GM18519 (cell line): ENCODE data around the gene CFAP54.
"Not testable (repeated sequence)": the region's sequence is repeated elsewhere in the genome, so short reads cannot be mapped to it uniquely, and the experiment has no call there.

ENCODE experiments used
- ATAC-seq: cut with Tn5 transposase; IDR thresholded peaks from one replicate; pipeline ENCODE4 v1.9.1; 2021; ENCODE audit warnings: mild to moderate bottlenecking, moderate library complexity; ENCODE audit not compliant: unreplicated experiment, low FRiP score

The CFAP54 gene

DNA sequence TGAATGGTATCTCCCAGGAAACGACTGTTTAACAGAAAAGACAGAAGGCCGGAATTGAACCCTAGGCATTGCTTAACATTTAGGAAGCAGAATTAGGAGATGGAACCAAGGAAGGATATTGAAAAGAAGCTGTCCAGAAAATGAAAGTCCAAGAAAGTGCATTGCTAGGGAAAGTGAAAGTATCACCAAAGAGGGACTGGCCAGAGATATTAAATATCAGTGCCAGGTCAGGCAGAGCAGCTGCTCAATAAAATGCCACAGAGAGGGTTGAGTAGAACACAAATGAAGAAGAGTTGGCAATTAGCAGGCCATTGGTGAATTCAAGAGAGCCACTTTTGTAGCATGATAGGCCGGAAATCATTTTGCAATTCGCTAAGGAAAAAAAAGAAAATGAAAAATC, 101.6 kb downstream of the CFAP54 start:
- ATAC-seq = no peak

DNA sequence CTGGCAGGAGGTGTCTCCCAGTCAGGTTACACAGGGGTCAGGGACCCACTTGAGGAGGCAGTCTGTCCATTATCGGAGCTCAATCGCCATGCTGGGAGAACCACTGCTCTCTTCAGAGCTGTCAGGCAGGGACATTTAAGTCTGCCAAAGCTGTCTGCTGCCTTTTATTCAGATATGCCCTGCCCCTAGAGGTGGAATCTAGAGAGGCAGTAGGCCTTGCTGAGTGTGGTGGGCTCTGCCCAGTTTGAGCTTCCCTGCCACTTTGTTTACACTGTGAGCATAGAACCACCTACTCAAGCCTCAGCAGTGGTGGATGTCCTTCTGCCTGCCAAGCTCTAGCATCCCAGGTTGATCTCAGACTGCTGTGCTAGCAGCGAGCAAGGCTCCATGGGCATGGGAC, 115.0 kb downstream of the CFAP54 start:
- ATAC-seq = not testable (repeated sequence)

DNA sequence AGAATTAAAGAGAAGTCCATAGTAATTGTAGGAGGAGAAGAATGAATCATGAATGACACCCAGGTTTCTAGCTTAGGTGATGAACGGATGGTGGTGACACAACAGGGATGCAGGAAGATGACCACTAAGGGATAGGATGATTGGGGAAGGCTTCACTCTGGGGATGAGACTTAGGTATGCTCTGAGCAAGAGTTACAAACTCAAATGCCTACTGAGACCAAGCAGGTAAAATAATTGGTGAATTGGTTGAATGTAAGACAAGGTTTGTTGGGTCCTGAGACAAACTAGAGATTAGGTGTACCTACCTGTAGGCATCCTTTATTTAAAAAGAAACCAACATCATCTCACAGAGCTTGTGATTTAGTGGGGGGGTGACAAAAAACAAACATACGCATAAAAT, 116.3 kb downstream of the CFAP54 start:
- no peak for ATAC-seq

DNA sequence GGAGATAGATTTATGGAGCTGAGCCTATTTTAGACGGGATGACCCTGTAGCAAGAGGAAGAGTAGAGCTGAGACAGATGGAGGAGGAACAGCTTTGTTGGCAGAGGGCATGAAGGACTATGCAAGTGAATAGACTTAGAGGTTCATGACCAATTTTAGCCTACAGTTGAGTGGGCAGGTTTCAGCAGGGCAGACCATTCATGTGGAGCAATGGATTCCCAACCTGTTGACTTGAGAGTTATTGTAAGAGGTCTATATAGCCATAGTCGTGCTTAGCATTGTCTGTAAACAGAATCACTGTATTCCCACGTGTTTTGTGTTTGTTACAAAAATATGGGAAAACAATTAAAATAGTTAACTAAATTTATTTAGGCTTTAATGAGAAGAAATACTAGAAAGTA, 116.8 kb downstream of the CFAP54 start:
- no peak for ATAC-seq

DNA sequence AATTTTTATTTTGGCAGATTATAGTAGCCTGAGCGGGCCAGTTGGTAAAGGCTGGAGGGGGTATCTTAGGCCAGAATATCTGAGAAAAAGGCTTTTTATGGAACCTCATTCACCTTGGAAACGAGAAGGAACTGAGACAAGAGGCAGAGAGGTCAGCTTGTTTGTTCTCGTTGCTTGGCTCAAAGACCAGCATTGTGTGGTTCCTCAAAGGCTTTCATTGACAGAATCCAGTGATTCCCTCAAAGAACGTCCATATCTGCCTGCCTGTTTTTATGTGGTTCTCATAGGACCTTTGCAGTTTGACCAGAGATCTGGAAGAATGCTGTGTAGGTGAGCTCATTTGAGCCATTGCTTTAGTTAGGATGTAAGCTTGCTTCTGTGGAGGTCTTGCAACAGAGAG, 117.3 kb downstream of the CFAP54 start:
- ATAC-seq = no peak

DNA sequence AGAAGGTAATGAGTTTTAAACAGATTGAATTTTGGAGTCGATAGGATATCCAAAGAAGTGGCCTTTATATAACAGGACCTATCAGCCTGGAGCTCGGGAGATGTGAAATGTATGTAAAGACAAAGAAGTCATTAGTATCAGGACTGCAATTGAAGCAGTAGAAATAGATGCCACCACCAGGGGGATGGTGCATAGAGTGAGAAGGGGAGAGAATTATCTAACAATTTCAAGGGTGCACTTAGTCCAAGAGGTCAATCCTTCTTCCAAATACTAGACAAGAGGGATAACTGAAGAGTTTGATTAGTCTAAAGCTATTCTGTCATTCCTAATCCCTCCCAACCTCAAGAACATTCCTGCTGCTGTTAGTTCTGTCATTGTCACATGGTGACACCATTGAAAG, 127.8 kb downstream of the CFAP54 start:
- no peak for ATAC-seq

DNA sequence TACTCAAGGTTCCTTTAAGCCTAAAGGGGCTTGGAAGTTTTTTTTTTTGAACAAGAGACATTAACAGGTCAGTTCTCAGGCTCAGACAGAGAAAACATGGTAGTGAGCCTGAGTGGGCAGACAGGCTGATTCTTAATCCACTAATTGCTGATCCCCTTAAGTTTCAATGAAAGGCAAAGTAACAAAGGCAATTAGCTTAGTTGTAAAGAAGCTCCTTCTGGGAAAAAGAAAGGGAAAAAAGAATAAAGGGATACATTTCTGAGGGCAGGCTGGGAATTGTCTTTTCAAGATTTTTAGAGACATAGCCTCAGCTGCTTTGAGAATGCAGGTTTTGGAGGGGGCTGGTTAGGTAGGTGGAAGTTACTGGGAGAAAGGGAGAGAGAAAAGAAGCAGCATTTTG, 133.8 kb downstream of the CFAP54 start:
- no peak for ATAC-seq

DNA sequence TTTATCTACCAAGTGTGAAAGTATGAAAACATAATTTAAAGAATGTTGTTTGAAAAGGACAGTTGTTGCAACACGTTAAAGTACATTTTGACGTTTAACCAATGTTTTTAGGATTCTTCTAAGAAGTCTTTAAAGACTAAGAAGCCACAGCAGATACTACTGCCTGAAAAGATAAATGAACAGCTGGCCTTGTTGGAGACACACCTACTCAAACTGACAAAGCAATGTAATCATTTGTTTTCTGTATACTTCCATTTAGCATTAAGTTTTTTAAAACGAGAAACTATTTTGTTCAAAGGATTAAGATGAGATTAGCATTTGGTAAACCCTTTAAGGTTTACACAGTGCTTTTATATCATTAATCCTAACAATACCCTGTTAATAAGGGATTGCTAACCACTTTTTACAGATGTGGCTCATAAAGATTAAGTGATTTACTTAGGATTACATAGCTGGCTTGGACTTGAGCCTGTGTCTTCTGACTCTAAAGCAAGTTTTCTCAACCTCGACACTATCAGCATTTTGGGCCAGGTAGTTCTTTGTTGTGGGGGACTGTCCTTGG, 134.4 kb downstream of the CFAP54 start:
- ATAC-seq = no peak

DNA sequence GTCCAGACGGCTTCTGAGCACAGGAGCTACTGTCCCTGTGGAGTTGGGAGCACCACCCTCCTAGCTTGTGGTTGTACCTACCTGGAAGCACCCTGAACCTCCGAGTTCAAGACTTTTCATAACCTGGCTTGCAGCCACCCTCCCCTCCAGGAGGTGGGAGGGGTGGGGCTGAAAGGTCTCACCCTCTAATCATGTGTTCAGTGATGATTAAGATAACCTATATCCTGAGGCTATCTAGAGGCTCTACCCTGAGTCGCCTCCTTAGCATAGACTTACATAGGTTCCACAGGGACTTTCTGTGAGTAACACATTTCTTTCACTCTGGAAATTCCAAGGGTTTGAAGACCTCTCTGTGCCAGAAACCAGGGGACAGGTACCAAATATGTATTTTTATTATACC, 146.5 kb downstream of the CFAP54 start:
- no peak for ATAC-seq

DNA sequence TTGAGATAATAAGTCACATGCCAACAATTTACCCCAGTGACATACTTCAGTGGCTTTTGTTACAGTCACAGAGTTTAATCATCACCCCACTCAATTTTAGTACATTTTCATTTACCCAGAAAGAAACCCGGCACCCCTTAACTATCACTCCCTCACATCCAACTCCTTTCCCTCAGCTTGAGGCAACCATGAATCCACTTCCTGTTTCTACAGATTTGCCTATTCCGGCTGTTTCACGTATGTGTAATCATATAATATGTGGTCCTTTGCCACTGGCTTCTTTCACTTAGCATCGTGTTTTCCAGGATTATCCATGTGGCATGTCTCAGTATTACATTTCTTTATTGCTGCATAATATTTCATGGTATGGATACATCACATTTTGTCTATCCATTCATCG, 147.5 kb downstream of the CFAP54 start:
- no peak for ATAC-seq

DNA sequence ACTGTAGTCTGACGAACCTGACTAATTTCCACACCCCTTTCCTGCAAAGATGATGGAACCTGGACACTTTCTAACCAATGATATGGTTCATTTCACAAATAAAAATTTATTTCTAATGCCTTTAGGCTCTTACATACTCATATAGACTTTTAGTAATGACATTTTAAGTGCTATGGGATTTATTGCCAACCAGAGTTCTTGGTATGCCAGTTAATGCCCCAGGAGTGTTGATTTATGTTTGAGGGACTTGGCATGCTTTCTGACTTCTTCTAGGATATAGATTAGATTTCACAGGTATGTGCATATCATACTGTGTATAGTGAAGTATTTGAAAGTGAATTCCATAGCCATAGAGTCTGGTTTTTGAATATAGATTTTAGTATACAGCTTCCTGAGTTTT, 159.5 kb downstream of the CFAP54 start:
- no peak for ATAC-seq

DNA sequence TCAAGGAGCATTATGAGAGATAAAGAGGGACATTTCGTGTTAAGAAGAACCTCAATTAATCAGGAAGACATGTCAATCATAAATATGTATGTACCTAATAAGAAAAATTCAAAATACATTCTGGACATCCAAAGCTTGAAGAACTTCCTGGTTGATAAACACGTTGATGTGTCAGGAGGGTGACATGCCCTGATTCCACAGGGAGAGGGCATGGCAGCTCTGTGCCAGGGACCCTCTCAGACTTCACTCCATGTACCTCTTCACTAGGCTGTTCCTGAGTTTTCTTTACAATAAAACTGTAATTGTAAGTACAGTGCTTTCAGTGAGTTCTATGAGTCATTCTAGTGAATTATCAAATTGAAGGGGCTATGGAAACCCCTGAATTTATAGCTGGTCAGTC, 163.5 kb downstream of the CFAP54 start:
- ATAC-seq = no peak

DNA sequence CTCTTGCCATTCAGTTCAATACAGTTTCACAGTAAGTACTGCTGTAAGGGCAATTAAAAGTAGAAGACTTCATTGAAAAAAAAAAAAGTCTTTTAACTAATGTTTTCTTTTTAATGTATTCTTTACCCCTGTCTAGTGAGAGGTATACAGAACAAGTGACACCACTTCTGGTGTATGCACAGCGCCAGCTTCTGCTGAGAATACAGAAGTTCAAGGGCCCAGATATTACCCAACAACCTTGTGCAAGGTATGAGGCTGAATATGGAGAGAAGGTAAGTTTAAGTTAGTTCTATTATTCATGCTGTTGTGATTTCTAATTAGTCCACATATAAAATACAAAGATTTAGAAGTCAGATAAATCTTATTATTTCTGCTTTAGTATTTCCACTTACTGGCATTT, 168.7 kb downstream of the CFAP54 start:
- no peak for ATAC-seq

DNA sequence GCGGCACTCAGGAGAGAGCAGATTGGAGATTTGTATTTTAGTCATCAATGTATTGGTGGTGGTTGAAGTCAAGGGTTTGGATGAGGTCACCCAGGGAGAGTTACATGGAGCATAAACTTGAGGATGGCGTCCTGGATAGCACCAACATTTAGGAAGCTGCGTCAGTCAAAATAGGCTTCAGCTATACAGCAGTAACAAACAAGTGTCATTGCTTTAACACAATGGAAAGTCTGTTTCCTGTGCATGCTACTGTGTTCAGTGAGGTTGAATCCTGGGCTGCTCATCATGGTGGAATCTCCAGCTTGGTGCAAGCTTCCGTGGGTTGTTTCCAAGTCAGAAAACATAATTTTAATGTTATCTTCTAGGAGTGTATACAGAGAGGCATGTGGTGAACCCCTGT, 180.4 kb downstream of the CFAP54 start:
- ATAC-seq = no peak

DNA sequence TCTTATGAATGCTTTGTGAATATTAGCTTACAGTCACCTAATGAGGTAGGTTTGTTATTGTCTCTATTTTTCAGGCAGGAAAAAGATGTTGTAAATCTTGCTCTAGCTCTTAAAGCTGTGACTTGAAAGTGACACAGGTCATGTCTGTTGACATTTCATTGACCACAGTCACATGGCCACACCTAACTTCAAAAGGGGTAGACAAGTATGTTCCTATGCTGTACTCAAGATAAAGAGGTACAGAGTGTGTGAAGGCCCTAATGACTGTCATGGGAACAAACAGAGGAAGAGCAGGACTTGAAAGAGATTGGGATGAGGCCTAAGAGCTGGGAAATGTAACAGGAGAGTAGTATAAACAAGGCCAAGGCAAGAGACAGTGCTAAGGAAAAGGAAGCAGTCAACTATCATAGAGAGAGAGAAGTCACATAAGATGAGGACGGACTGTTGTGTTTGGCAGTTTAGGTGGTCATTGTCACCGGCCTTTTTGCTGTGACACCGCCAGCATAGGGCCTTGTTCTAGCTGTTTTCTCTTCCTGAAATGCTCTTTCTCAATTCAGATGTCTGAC, 181.0 kb downstream of the CFAP54 start:
- no peak for ATAC-seq

DNA sequence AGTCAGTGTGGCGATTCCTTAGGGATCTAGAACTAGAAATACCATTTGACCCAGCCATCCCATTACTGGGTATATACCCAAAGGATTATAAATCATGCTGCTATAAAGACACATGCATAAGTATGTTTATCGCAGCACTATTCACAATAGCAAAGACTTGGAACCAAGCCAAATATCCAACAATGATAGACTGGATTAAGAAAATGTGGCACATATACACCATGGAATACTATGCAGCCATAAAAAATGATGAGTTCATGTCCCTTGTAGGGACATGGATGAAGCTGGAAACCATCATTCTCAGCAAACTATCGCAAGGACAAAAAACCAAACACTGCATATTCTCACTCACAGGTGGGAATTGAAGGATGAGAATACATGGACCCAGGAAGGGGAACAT, 186.1 kb downstream of the CFAP54 start:
- ATAC-seq = not testable (repeated sequence)

DNA sequence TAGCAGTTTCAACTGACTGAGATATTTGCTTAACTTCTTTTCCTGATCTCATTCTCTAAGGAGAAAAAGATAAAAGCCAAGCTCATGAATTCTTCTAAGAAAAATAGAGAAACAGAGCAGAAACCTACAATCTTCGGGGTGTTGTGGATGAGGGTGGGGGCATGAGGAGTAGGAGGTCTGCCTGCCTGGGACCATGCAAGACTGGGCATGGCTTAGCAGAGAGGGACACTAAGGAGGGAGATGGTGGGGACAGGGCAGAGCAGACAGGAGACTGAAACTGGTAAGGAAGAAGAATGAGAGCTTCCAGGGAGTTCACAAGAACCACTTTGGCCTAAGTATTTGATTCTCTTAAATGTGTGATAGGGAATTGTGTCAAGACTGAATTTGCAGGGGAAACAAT, 188.0 kb downstream of the CFAP54 start:
- no peak for ATAC-seq

DNA sequence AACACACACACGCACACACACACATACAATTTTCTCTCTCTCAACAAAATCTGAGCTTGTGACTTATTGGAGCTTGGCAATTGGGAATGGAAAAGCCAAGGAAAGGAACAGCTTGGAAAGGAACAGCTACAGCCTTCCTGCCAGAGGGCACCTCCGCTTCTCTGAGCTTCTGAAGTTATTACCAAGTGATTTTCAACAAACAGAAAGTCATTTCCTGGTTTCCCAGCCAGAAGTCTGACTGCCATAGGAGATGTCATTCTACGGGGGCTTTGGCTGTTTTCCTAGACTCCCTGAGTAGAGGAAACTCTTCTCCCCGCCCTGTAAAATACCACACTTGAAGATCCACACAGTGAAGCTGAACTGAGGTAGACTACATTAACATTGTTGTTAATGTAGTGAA, 198.3 kb downstream of the CFAP54 start:
- ATAC-seq = no peak

DNA sequence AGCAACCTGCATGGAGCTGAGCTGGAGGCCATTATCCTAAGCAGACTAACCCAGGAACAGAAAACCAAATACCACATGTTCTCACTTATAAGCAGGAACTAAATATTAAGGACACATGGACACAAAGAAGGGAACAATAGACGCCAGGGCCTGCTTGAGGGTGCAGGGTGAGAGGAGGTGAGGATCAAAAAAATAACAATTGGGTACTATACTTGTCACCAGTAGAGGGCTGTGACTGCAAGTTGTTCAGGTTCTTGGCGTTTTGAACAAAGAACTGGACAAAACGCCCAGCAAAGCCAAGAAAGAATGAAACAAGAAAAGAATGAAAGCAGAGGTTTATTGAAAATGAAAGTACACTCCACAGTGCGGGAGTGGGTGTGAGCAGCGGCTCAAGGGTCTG, 209.1 kb downstream of the CFAP54 start:
- ATAC-seq = no peak

DNA sequence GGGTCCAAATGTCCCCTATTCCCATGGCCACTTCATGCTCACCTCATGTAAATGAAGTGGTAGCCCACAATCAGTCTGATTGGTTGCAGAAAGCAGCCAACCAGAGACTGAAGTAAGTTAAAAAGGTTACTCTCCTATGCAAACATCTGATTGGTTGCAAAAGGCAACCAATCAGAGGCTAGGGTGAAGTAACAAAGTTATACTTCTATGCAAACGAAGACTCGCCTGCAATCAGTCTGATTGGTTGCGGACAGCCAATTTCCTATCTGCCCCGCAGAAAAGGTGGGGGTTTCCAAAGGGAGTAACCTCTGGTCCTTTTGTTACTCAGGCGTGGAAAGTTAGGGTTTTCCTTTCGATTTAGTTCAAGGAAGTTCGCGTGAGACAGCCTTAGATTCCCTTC, 209.6 kb downstream of the CFAP54 start:
- ATAC-seq = no peak

DNA sequence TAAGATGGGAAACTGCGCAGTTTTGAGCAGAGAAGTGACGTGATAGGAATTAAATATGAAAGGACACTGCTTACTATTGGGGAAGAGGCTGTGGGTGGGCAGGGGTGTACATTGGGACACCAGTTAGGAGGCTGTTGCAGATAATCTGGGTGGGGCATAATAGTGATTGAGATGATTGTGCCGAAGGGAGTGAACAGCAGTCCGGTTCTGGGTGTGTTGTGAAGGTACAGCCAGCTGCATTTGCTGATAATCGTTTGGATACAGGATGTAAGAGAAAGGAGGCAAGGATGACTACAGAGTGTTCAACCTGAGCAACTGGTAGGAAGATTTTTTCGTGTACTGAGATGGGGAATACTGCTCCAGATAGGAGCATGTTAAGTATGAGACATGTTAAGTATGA, 212.5 kb downstream of the CFAP54 start:
- ATAC-seq = no peak

DNA sequence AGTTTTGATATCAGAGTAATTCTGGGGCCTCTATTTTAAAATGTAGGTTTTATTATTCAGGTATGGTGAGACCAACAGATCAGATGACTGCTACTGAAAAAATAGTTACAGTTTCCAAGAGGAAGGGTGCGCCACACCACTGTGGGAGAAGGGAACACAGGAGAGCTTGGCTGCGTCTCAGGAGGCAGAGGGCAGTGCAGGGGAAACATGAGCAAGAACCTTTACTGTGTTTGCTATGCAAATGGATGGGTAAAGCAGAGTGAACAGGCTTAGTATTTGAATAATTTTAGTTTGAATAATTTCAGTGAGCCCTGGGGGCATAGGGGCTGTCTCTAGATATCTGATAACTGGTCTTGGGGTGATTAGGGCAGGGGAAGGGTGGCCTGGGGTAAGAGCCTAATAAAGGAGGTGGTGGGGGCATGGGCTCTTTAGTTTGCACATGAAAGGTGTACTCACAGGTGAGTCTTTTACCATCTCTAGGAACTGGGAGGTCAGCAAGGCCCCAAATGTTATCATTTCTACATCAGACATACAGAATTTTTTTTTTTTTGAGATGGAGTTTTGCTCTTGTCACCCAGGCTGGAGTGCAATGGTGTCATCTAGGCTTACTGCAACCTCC, 220.9 kb downstream of the CFAP54 start:
- ATAC-seq = no peak

DNA sequence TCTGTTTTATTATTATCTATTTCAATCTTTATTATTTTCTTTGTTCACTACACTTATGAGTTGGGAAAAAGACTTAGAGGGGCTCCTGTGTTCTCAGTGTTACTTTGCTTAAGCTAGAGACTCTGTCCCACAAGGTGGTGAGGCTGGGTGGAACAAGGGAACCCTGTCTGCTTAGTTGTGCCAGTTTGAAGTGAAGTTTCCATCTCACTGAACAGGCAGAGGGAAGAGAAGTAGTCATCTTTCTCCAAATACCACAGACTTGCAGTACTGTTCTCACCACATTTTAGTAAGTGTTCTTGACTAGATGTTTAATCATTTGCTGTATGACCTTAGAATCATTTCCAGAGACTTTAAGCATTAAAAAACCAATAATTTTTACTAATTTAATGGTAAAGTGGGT, 222.0 kb downstream of the CFAP54 start:
- ATAC-seq = no peak
